Hematopoietic multipotent progenitor cell treated with erythropoietin and hydrocortisone succinate and interleukin-3 and kit ligand, for 8 days (in vitro differentiated cells): ENCODE measurements around the gene SPHK1.
"Not testable (repeated sequence)": the region's sequence is repeated elsewhere in the genome, so short reads cannot be mapped to it uniquely, and the experiment has no call there.

ENCODE experiments used
- DNase-seq: peaks from one replicate; pipeline ENCODE4 v3.0.0-alpha.2; 2015

The SPHK1 gene, protein sequence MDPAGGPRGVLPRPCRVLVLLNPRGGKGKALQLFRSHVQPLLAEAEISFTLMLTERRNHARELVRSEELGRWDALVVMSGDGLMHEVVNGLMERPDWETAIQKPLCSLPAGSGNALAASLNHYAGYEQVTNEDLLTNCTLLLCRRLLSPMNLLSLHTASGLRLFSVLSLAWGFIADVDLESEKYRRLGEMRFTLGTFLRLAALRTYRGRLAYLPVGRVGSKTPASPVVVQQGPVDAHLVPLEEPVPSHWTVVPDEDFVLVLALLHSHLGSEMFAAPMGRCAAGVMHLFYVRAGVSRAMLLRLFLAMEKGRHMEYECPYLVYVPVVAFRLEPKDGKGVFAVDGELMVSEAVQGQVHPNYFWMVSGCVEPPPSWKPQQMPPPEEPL

DNA sequence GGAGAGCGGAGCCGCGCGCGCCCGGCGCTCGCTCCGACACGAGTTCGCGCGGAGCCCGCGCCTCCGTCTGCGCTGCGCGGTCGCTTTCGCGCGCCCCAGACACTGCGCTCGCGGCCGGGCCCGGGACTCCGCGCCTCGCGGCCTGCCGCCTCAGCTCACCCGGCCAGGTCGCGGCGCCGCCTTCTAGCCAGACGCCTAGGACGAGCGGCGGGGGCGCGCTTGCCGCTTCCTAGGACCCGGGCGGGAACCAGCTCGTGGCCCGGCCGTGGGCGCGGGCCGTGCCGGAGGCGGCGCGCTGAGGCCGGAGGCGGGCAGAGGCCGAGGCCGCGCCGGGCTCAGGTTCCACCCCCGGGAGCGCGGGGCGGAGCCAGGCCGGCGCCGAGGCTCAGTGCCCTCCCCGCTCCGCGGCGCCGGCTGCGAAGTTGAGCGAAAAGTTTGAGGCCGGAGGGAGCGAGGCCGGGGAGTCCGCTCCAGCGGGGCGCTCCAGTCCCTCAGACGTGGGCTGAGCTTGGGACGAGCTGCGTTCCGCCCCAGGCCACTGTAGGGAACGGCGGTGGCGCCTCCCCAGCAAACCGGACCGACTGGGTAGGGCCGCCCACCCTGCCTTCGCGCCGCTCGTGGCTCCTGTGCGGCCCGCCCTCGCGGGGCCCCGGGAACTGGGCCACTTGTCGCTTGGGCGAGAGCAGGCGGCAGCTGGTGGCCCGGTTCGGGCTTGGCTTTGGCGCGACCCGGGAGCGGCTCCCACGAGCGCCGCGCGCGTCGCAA lies at the start of gene SPHK1:
TSS of gene SPHK1 (plus strand) at position 388 of the 765 bp plus-strand sequence. CDS start 1,036 bp downstream, outside the sequence.
- DNase-seq = peak; percentile 81

DNA sequence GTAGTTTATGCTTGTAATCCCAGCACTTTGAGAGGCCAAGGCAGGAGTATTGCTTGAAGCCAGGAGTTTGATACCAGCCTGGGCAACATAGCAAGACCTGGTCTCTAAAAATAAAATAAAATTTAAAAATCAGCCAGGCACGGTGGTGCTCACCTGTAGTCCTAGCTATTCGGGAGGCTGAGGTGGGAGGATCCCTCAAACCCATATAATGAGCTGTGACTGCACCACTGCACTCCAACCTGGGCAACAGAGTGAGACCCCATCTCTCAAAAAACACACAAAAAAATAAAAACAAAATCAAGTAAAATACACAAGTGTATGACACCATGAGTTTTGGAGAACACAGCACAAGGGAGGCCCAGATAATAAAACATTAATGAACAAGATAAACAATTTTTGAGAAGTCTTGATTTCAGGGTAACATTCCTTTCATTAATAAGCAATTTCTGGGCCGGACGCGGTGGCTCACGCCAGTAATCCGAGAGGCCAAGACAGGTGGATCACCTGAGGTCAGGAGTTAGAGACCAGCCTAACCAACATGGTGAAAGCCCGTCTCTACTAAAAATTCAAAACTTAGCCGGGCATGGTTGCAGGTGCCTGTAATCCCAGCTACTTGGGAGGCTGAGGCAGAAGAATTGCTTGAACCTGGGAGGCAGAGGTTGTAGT lies 48.6 kb upstream of the SPHK1 start:
- no peak for DNase-seq

DNA sequence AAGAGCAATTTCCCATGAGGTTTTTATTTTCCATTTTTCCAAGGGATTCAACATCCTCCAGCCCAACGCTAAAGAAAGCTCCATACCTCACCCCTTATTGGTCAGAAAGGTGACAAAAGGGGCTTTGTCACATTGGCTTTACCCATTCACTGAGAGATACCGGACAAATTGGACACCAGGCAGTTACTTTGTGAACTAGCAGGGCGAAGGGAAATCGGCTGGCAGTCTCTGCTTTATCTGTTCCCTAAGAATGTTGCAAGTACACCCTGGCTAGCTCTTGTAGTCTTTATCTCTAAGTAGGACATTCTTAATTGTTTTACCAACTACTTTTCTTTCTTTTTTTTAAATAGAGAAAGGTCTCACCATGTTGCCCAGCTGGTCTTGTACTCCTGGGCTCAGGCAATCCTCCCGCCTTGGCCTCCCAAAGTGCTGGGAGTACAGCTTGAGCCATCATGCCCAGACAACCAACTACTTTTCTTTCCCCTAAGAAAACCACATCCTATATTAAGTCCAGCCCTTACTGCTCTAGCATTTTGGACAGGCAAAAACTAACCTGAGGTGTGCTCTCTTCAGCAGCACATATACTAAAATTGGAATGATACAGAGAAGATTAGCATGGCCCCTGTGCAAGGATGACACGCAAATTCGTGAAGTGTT lies 47.5 kb upstream of the SPHK1 start:
- no peak for DNase-seq

DNA sequence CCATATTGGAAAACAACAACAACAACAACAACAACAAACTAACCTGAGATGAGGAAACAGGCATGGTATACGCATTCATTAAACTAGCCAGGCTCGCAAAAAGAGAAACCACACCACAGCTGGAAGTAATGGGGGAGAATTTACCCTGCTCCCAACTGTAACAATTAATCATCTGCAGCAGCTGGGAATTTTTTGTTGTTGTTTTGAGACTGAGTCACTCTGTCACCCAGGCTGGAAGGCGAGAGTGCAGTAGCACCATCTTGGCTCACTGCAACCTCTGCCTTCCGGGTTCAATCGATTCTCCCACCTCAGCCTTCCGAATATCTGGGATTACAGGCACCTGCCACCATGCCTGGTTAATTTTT lies 47.0 kb upstream of the SPHK1 start:
- no peak for DNase-seq

DNA sequence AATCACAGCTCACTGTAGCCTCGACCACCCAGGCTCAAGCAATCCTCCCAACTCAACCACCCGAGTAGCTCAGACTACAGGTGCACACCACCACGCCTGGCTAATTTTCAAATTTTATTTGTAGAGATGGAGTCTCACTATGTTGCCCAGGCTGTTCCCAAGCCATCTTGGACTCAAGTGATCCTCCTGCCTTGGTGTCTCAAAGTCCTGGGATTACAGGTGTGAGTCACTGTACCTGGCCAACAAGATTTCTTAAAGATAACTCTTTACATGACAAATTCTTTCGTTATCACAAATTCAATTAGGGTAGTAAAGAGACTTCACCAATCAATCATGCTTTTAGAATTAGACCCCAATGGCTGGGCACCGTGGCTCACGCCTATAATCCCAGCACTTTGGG lies 43.1 kb upstream of the SPHK1 start:
- DNase-seq = no peak

DNA sequence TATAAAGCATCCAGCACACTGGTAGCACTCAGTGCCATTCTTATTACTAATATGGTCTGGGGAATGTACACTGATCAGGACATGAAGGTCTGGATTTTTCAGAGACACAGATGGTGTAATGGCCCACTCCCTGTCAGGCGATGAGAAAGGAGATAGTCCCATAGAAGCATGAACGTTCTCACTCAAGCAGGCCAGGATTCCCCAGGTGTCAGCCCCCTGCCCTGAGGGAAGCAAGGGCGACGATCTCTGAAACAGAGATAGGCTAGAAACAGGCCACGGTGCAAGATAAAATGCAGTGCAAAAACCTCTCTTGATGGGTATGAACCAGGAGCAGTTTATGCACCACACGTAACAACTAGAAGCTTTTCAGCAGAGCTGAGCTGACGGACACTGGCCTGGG lies 41.3 kb upstream of the SPHK1 start:
- DNase-seq = no peak

DNA sequence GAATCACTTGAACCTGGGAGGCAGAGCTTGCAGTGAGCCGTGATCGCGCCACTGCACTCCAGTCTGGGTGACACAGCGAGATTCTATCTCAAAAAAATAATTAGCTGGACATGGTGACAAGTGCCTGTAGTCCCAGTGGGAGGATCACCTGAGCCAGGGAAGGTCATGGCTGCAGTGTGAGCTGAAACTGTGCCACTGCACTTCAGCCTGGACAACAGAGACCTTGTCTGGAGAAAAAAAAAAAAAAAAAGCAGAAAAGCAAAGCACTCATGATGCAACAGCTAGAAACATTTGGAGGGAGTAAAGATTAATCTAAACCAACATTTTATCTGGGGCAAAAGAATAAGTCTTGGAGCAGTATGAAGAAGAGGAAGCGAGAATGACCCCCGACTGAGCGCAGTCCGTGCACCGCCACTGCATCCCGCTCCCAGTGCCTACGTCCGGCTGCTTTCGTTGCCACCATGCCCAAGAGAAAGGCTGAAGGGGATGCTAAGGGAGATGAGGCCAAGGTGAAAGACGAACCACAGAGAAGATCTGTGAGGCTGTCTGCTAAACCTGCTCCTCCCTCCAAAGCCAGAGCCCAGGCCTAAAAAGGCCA lies 38.9 kb upstream of the SPHK1 start:
- no peak for DNase-seq

DNA sequence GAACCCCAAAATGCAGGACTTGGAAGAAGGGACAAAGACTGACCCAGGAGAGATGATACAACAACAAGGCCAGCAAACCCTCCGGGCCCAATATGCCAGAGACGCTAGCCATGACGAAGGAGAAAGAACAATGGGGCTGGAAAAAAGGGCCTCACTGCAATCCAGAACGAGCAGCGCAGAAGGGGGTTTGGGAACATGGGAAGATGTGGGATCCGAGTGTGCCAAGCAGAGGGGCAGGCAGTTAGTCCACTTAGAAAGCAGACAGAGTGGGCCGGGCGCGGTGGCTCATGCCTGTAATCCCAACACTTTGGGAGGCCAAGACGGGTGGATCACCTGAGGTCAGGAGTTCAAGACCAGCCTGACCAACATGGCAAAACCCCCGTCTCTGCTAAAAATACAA lies 37.5 kb upstream of the SPHK1 start:
- not testable (repeated sequence) for DNase-seq

DNA sequence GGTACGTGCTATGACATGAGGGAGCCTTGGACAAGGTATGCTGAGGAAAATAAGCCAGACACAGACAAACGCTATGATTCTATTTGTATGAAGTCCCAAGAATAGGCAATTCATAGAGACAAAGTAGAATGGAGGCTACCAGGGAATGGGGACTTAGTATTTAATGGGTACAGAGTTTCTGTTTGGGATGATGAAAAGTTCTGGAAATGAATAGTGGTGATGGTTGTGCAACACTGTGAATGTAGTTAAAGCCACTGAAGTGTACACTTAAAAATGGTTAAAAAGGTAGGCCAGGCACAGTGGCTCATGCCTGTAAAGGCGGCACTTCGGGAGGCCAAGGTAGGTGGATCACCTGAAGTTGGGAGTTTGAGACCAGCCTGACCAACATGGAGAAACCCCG lies 33.9 kb upstream of the SPHK1 start:
- no peak for DNase-seq

DNA sequence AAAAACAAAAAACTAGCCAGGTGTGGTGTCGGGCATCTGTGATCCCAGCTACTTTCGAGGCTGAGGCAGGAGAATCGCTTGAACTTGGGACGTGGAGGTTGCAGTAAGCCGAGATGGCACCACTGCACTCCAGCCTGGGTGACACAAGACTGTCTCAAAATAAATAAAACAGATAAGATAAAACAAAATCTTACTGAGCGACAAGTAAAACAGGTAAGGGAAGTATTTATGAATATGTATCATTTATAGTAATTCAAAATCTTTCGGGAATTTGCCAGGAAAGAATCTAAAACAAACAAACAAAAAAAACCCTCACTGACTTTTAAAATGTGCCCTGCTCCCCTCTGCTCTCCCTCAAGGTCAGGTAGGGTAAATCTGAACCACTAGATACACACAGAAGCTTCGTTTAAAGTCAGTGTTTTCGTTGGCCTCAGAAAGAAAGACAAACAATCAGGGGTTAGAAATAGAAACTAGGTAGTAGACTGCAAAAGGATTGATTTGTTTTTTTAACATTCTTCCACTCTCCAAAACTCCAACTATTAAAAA lies 32.8 kb upstream of the SPHK1 start:
- DNase-seq = no peak

DNA sequence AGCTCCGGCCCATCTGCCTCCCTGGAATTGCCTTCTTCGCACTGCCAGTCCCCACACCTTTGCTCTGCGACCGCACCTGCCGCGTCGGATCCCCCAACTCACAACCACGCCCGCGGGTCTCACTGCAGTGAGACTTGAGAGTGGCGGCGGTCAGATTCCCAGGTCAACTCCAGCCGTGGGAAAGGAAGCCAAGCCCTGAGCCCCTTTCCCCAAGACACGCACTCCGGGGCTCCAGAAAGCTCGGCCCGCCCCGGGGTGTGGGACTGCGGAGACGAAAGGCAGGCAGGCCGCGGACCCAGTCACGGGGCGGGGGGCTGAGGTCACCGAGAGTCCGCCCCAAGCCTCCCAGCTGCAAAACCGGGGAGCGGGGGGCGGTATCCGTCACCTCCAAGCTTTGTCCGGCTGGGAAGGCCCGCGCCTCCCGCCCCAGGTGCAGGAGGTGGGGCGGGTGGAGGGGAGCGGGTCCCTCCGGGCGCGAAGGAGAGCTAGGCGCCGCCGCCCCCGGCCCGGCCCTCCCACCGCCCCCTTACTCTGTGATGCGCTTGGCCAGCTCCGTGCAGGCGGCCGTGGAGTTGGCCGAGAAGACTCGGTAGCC lies 31.3 kb upstream of the SPHK1 start:
- no peak for DNase-seq

DNA sequence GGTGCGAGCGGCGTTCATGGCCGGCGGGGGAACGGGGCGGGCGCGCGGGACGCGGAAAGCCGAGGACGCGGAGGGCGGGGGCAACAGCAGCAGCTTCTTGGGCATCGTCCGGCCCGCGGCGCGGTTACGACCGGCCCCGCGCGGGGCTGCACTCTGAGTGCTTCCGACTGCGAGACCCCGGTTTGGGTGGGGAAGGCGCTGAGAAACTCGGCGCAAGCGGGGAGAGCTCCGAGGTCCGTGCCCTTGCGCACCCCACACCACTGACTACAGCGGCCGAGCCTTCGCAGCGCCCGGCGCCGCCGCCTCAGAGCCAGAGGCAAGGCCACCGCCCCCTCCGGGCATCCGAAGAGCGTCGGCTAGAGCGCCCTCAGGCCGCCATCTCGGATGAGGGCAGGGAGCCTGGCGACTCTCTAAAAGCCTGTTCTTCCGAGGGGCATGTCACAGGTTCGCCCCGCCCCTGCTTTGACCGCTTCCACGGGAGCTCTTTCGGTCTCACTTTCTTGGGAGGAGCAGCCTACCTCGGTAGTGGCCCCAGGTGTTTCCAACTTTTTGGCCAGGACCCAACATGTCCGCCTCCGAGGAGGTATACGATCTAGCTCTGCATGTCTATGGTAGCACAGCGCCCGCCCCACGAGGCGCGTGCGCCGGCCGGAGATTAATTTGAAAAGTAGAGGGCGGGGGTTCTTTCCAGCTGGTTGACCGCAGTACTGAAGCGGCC lies 30.7 kb upstream of the SPHK1 start, which contains the start of gene PRPSAP1:
TSS of gene PRPSAP1 (minus strand) at position 318 of the 718 bp plus-strand sequence. CDS start at position 105, 213 bp downstream.
- peak; percentile 92 for DNase-seq

DNA sequence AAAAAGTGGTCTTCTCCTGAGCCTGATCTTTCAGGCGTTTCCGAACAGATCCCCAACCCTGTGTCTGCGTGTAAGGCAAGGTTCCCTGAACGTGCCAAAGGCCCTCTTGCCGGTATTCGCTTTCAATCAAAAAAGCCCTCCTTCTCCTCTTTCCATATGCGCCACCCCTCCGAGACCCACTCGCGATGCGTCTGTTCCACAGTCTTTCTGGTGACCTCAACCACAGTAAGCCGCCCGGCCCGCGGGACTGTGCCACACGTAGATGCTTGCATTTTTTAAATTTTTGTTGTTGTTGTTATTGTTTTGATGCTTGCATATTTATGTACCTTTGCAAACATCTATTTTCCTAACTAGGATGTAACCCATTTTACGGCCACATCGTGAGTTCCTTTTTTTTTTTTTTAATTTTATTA lies 30.1 kb upstream of the SPHK1 start:
- no peak for DNase-seq

DNA sequence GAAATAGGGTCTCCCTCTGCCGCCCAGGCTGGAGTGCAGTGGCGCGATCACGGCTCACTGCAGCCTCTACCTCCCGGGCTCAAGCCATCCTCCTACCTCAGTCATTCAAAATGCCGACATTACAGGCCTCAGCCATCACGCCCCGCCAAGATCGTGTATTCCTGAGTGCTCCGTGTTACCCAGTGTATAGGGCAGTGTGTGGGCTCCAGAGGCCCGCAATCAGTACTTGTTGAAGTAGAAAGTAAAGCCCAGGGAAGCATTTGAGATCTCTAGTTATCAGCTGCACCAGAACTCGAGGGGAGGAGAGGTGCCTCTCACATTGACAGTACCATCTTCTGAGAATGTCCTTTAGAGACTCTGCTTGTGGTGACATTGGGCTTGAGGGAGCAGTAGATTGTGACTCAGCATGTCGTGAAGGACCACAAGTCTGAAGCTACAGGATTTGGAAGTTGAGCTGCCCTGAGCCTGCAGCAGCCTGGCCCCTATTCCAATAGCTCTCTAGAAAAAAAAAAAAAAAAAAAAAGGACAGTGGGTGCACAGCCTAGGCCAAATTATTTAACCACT lies 29.6 kb upstream of the SPHK1 start:
- peak; percentile 99 for DNase-seq

DNA sequence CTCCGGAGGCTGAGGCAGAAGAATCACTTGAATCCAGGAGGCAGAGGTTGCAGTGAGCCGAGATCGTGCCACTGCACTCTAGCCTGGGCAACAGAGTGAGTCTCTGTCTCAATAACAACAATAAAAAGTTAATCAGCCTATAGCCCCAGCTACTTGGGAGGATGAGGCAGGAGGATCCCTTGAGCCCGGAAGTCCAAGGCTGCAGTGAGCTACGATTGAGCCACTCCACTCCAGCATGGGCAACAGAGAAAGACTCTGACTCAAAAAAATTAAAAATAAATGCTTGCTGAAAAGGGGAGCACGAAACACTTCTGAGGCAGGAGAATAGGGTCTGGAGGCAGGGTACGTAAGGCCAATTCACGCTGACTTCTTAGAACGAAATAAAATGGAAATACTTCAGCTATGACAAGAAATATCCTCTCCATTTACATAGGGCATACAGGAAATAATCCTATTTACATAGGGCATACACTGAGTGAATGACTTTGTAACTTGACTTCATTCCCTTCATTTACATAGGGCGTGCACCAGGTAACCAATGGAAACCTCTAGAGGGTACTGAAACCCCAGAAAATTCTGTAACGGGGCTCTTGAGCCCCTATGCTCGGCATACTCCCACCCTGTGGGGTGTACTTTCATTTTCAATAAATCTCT lies 27.5 kb upstream of the SPHK1 start:
- DNase-seq = no peak

DNA sequence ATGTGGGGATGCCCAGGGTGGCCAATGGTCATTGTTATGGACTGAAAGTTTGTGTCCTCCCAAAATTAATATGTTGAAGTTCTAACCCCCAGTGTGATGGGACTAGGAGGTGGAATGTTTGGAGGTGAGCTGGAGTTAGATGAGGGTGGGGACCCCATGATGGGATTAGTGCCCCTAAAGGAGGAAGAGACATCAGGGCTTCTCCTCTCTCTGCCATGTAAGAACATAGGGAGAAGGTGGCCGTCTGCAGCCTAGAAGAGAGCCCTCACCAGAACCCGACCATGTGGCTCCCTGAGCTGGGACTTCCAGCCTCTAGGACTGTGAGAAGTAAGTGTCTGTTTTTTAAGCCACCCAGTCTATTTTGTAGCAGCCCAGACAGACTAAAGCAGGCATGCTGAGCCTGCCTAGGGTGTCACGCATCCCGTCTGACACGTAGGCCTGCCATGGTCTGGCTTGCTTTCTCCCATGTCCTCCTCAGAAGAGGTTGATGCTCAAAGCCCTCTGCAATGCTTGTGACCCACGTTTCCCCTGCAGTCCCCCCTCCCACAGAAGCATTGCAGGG lies 26.7 kb upstream of the SPHK1 start:
- DNase-seq = no peak

DNA sequence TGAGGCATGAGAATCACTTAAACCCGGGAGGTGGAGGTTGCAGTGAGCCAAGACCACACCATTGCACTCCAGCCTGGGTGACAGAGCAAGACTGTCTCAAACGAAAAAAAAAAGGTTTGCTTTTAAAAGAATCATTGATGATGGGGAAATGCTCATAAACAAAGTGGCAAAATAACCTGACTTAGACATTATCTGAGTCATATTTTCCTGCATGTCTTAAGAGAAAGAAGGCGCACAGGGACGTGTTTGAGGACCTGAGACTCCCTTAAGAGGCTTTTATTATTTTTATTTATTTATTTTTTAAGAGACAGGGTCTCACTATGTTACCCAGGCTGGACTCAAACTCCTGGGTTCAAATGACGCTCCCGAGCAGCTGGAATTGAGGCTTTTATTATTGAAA lies 25.0 kb upstream of the SPHK1 start:
- DNase-seq = no peak

DNA sequence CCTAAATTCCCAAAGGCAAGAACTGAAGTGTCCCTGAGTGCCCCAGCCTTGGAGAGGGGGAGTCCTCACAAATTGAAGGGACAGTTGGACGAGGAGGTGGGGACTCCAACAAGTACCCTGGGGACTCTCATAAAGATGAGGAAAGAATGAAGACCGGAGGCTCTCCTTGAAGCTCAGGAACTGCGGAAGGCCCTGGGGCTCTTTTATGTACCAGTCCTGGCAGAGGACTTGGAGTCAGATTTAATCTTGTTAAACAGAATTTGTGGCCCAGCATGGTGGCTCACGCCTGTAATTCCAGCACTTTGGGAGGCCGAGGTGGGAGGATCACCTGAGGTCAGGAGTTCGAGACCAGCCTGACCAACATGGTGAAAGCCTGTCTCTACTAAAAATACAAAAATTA lies 24.6 kb upstream of the SPHK1 start:
- not testable (repeated sequence) for DNase-seq

DNA sequence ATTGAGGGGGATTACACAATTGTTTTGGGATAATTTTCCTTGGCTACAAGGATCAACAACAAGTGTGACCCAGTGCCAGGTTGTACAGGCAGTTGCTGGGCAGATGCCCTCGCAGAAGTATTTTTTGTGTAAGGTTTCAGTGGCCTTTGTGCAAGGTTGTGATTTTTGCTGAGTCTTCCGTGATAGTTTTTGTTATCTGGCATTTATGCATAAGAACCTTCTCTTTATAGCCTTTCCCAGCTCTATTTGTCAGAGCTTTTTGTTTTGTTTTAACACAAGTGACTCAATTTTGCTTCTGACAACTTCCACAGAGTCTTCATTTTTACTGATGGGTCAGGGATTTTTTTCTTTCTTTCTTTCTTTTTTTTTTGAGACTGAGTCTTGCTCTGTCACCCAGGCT lies 23.9 kb upstream of the SPHK1 start:
- no peak for DNase-seq
